MM.1S (cell line): Measurements from ENCODE around the gene PTPRD.

Experiments
- DNase-seq: peaks from one replicate; pipeline ENCODE4 v3.0.0-alpha.2; 2015
- H2AFZ ChIP-seq: fragments of 300-600 bp; sonication (generic); 2 replicates; pipeline ENCODE4 v1.6.0; 2016; ENCODE audit warnings: antibody characterized with exemption, low read length
- H3F3A ChIP-seq: fragments of 300-600 bp; sonication (generic); 2 replicates; pipeline ENCODE4 v1.6.1; 2016; ENCODE audit warnings: mild to moderate bottlenecking, antibody characterized with exemption, low read length, moderate library complexity, mixed read lengths; ENCODE audit not compliant: insufficient read depth
- H3K27ac ChIP-seq: fragments of 300-600 bp; sonication (generic); 2 replicates; pipeline ENCODE4 v1.5.1; 2016; ENCODE audit warnings: mild to moderate bottlenecking, low read length
- H3K27me3 ChIP-seq: fragments of 300-600 bp; sonication (generic); replicated peaks from 2 replicates; pipeline ENCODE4 v1.6.0; 2016; ENCODE audit warnings: low read length; ENCODE audit not compliant: insufficient read depth
- H3K36me3 ChIP-seq: fragments of 300-600 bp; sonication (generic); replicated peaks from 2 replicates; pipeline ENCODE4 v1.6.1; 2016; ENCODE audit warnings: mild to moderate bottlenecking, low read length, mixed read lengths; ENCODE audit not compliant: insufficient read depth
- H3K4me1 ChIP-seq: fragments of 300-600 bp; sonication (generic); 2 replicates; pipeline ENCODE4 v1.6.1; 2016; ENCODE audit warnings: low read length, mixed read lengths
- H3K4me2 ChIP-seq: fragments of 300-600 bp; sonication (generic); 2 replicates; pipeline ENCODE4 v1.6.0; 2016; ENCODE audit warnings: low read depth, low read length
- H3K4me3 ChIP-seq: fragments of 300-600 bp; sonication (generic); 2 replicates; pipeline ENCODE4 v1.5.1; 2016; ENCODE audit warnings: low read length, mixed read lengths
- H3K79me2 ChIP-seq: fragments of 300-600 bp; sonication (generic); 2 replicates; pipeline ENCODE4 v1.6.1; 2016; ENCODE audit warnings: mixed run types, low read length, mixed read lengths
- H3K9ac ChIP-seq: fragments of 300-600 bp; sonication (generic); 2 replicates; pipeline ENCODE4 v1.6.1; 2016; ENCODE audit warnings: low read length, mixed read lengths
- H3K9me2 ChIP-seq: fragments of 300-600 bp; sonication (generic); replicated peaks from 2 replicates; pipeline ENCODE4 v1.6.1; 2016; ENCODE audit warnings: mild to moderate bottlenecking, low read length, mixed read lengths; ENCODE audit not compliant: insufficient read depth
- H3K9me3 ChIP-seq: fragments of 300-600 bp; sonication (generic); replicated peaks from 2 replicates; pipeline ENCODE4 v1.6.1; 2016; ENCODE audit warnings: mild to moderate bottlenecking, low read length, mixed read lengths; ENCODE audit not compliant: insufficient read depth
- H4K20me1 ChIP-seq: fragments of 300-600 bp; sonication (generic); 2 replicates; pipeline ENCODE4 v1.6.1; 2016; ENCODE audit warnings: mild to moderate bottlenecking, low read length, moderate library complexity, mixed read lengths; ENCODE audit not compliant: insufficient read depth
- CTCF ChIP-seq: fragments of 300-600 bp; sonication (generic); IDR thresholded peaks from 2 replicates; pipeline ENCODE4 v1.5.1; 2016; ENCODE audit warnings: antibody characterized with exemption, low read length, mixed read lengths
- EZH2 ChIP-seq: fragments of 300-600 bp; sonication (generic); optimal IDR thresholded peaks from 2 replicates; pipeline ENCODE3; 2017; ENCODE audit warnings: low read depth, mild to moderate bottlenecking, antibody characterized with exemption, low read length, mixed read lengths
- EZH2phosphoT487 ChIP-seq: fragments of 300-600 bp; sonication (generic); IDR thresholded peaks from 2 replicates; pipeline ENCODE4 v1.6.1; 2018; ENCODE audit warnings: antibody characterized with exemption, low read length

The PTPRD gene

GRCh38 chr9:8621416-8621815 is 1991.4 kb downstream of the PTPRD start:
- no peaks in the 10 kb centered on the region for H3K4me1 ChIP-seq
- no peak overlapping the region for H3K4me2 ChIP-seq
- H3K27me3 ChIP-seq: no peaks in the 10 kb centered on the region
- no peaks in the 10 kb centered on the region for H3F3A ChIP-seq
- no peak for TF ChIP-seq CTCF
- no peaks in the 10 kb centered on the region for H4K20me1 ChIP-seq
- no peaks in the 10 kb centered on the region for H3K9me2 ChIP-seq
- H2AFZ ChIP-seq: no peak overlapping the region
- H3K27ac ChIP-seq: no peak overlapping the region
- no peaks in the 10 kb centered on the region for H3K79me2 ChIP-seq
- H3K4me3 ChIP-seq: no peak overlapping the region
- no peaks in the 10 kb centered on the region for H3K9me3 ChIP-seq
- H3K9ac ChIP-seq: no peak overlapping the region
- H3K36me3 ChIP-seq: no peaks in the 10 kb centered on the region
- no peak for DNase-seq

- DNase-seq: no peak
- no peaks in the 10 kb centered on the region for H3K27me3 ChIP-seq
- no peak overlapping the region for H3K9ac ChIP-seq
- H2AFZ ChIP-seq: no peak overlapping the region
- H4K20me1 ChIP-seq: no peaks in the 10 kb centered on the region
- no peak for TF ChIP-seq CTCF
- TF ChIP-seq EZH2phosphoT487: no peak
- no peak for TF ChIP-seq EZH2
- no peaks in the 10 kb centered on the region for H3K36me3 ChIP-seq
- no peak overlapping the region for H3K4me3 ChIP-seq
- H3K9me3 ChIP-seq: no peaks in the 10 kb centered on the region
- H3K79me2 ChIP-seq: no peaks in the 10 kb centered on the region
- H3K4me1 ChIP-seq: no peaks in the 10 kb centered on the region
- no peak overlapping the region for H3K27ac ChIP-seq
- no peaks in the 10 kb centered on the region for H3F3A ChIP-seq
- H3K4me2 ChIP-seq: no peak overlapping the region
- H3K9me2 ChIP-seq: no peaks in the 10 kb centered on the region
Observed at GRCh38 chr9:8616414-8616813, 1996.4 kb downstream of the PTPRD start.

- Histone ChIP-seq H3K9ac (no peak overlapping the region), H3K36me3 (no peaks in the 10 kb centered on the region), H4K20me1 (no peaks in the 10 kb centered on the region), H3K4me2 (no peak overlapping the region), H3K4me3 (no peak overlapping the region), H3K27me3 (no peaks in the 10 kb centered on the region), H2AFZ (no peak overlapping the region), H3K9me3 (no peaks in the 10 kb centered on the region), H3F3A (no peaks in the 10 kb centered on the region), H3K4me1 (no peaks in the 10 kb centered on the region), H3K79me2 (no peaks in the 10 kb centered on the region), H3K9me2 (no peaks in the 10 kb centered on the region), H3K27ac (no peak overlapping the region)
- TF ChIP-seq EZH2phosphoT487: no peak
- TF ChIP-seq EZH2: no peak
- no peak for TF ChIP-seq CTCF
- no peak for DNase-seq
Observed at GRCh38 chr9:8614926-8615440, 1997.8 kb downstream of the PTPRD start.
